Panc1 (cell line): Measurements from ENCODE around the gene MAG.
"Not testable (repeated sequence)": the region's sequence is repeated elsewhere in the genome, so short reads cannot be mapped to it uniquely, and the experiment has no call there.

Experiments
- CTCF ChIP-seq: fragments of 450-650 bp; IDR thresholded peaks from 2 replicates; pipeline ENCODE4 v1.5.1; 2017; ENCODE audit warnings: mild to moderate bottlenecking
- POLR2AphosphoS5 ChIP-seq: IDR thresholded peaks from 2 replicates; pipeline ENCODE4 v1.6.1; 2012; ENCODE audit warnings: mild to moderate bottlenecking, low read depth, low read length, moderate library complexity
- SIN3A ChIP-seq: IDR thresholded peaks from 2 replicates; pipeline ENCODE4 v1.6.1; 2012; ENCODE audit warnings: low read depth, mild to moderate bottlenecking, low read length, moderate library complexity, borderline replicate concordance; ENCODE audit not compliant: insufficient read depth

DNA sequence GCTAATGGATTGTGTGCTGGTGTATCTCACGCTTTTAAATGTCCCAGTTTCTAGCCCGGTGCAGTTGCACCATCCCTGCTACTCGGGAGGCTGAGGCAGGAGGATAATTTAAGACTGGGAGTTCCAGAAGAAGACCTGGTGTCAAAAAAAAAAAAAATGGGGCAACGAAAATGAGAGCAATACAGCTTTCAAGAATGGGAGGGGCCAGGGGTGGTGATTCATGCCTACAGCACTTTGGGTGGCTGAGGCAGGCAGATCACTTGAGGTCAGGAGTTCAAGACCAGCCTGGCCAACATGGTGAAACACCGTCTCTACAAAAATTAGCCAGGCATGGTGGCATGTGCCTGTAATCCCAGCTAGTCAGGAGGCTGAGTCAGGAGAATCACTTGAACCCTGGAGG lies 5.9 kb upstream of the MAG start:
- TF ChIP-seq CTCF, SIN3A, POLR2AphosphoS5: not testable (repeated sequence)
